Heart left ventricle (tissue), 13 donors: ENCODE measurements around the gene CECR2.

Source experiments
- CTCF ChIP-seq, 12 donors: fragments of 200-600 bp; sonication (generic) in 4 of 12; IDR thresholded peaks; one replicate each; pipeline versions ENCODE4 v1.5.0 to v1.8.0; 2018 to 2022; ENCODE audit warnings: antibody characterized with exemption in 12 of 12, mild to moderate bottlenecking in 5 of 12
- POLR2A ChIP-seq, 2 donors: fragments of 450-650 bp; IDR thresholded peaks; one replicate each; pipeline ENCODE4 v1.6.1; 2017; ENCODE audit warnings: antibody characterized with exemption in 2 of 2, mild to moderate bottlenecking in 2 of 2, moderate library complexity in 2 of 2
- donor health status: ischemic (EF 13 %, LVEDD 7.1; RV severe dilation, severe dysfunction).
- donor health status: DM: no; HTN: yes; CAD: no.
- donor health status: DM: no; HTN: no; CAD: no.
- donor health status: ischemic (EF 25% LVEDD 6.9; RV normal size, moderate dysfunction).
- donor health status: ischemic (EF 25% LVEDD 5.7; RV mildly dilated, moderate dysfunction).
- donor health status: ischemic (EF 35%, LVEDD 5.7; RV mildly dilated, moderate dysfunction).
- donor health status: nonischemic (EF 11% LVEDD 7.7; RV severe dilation, severe dysfunction).
- donor health status: DM: yes; HTN: yes; CAD: no.
- donor health status: PGD.
- donor health status: ischemic (EF 29% LVEDD 5.4; RV normal size, mild dysfunction).
- donor health status: nonischemic (EF 23%, LVEDD 6.1; RV moderate dilation, normal function).

- no peak for TF ChIP-seq POLR2A (IDR thresholded peaks at IDR 0.05)
- no peak for TF ChIP-seq CTCF (IDR thresholded peaks at IDR 0.05)
These were observed 237.2 kb downstream of the CECR2 start for GRCh38 chr22:17606496-17606895.
